NCI-H1930 (cell line): ENCODE results near the gene CSNK1G2.

Experiments
- DNase-seq, 2 experiments: peaks; one replicate each; lab custom pipeline; 2025; lab: John Stamatoyannopoulos, UW

Gene CSNK1G2

DNA sequence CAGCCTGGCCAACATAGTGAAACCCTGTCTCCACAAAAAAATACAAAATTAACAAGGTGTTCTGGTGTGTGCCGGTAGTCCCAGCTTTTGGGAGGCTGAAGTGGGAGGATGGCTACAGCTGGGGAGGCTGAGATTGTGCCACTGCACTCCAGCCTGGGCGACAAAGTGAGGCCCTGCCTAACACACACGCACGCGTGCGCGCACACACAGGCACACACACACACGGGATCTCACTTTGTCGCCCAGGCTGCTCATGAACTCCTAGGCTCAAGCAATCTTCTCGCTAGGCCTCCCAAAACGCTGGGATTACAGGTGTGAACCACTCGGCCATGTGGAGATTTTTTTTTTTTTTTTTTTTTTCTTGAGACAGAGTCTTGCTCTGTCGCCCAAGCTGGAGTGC, 77.8 kb downstream of the CSNK1G2 start:
- DNase-seq, result no peak

DNA sequence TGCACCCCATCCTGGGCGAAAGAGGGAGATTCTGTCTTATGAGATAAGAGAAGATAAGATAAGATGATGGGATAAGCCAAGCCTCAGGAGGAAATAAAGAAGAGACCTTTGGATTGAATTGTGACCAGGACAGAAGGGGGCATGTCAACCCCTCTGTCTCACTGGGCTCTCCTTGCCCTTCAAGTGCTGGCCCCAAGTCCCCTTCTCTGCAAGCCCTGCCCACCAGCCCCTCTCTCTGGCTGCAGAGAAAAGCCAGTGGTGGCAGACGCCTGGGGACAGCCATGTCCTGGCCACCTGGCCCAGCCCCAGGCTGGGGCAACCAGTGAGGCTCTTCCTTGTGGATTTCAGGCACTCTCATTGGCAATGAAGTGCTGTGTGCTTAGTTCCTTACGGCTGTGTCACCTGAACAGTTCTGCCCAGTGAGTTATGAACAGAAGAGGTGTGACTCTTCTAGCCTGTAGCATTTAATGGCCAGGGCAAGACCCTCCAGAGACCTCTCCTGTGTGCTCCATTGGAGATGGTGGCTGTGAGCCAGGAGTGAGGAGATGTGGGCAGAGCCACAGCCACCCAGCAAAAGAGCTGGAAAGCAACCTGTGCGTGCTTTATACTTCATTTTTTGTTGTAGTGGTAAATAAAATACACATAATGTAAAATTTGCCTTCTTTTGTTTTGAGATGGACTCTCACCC, 80.6 kb downstream of the CSNK1G2 start:
- DNase-seq, result no peak

DNA sequence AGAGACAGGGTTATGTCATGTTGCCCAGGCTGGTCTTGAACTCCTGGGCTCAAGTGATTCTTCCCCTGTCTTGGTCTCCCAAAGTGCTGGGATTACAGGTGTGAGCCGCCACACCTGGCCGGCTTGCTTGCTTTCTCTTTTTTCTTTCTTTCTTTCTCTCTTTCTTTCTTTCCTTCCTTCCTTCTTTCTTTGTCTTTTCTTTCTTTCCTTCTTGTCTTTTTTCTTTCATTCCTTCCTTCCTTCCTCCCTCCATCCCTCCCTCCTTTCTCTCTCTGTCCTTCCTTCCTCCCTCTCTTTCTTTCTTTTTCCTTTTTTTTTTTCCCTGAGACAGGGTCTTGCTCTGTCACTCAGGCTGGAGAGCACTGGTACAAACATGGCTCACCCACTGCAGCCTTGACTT, 81.3 kb downstream of the CSNK1G2 start:
- no peak for DNase-seq

DNA sequence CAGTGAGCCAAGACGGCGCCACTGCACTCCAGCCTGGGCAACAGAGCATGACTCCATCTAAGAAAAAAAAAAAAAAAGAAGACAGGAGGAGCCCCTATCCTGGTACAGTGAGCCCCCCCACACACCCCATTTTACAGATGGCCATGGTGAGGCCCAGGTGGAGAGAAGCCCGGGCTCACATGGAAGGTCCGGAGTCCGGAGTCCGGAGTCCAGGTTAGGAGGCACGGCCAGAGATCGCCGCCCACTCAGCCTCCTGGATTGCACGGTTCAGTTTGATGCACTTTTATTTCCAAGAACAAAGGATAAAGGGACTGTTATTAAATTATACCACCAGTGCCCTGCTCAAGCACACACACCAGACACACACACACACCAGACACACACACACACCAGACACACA, 85.8 kb downstream of the CSNK1G2 start:
- no peak for DNase-seq

DNA sequence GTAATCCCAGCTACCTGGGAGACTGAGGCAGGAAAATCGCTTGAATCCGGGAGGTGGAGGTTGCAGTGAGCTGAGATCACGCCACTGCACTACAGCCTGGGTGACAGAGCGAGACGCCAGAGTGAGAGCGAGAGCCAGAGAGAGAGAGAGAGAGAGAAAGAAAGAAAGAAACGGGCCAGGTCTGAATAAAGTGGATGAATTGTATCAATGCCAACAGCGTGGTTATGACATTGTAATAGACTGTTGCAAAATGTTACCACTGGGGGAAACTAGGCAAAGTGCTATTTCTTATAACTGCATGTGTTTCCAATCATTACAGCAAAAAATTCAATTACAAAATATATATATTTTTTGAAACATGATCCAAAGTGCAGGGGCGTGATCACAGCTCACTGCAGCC, 86.4 kb downstream of the CSNK1G2 start:
- no peak for DNase-seq
